Measurements from ENCODE around the gene MLX.
"Not testable (repeated sequence)": the region's sequence is repeated elsewhere in the genome, so short reads cannot be mapped to it uniquely, and the experiment has no call there.

MLX gene

GRCh38 chr17:42553866-42554249, 13.0 kb upstream of the MLX start:
- TF ChIP-seq EZH2phosphoT487 (IDR thresholded peaks at IDR 0.05; ENCODE audit: low read length) = no peak
- TF ChIP-seq CTCF (IDR thresholded peaks at IDR 0.05; ENCODE audit: low read length) = no peak
- no peak for TF ChIP-seq EZH2 (optimal IDR thresholded peaks at IDR 0.05; ENCODE audit: low read depth, low read length)
- peak overlapping the region; percentile 76; the same call in 1 of the 2 replicates for H2AFZ ChIP-seq (ENCODE audit: low read length)
- peak overlapping the region; percentile 66; the same call in 1 of the 2 replicates for H3K9ac ChIP-seq (ENCODE audit: low read length)
- no peaks in the 10 kb centered on the region for H3K9me2 ChIP-seq (replicated peaks; ENCODE audit: insufficient read depth, low read length)
- peak overlapping the region; percentile 83 for H3K4me2 ChIP-seq (ENCODE audit: low read depth, low read length)
- H3F3A ChIP-seq (ENCODE audit: insufficient read depth, low read length) = no peaks in the 10 kb centered on the region
- no peak overlapping the region for H3K27ac ChIP-seq (ENCODE audit: low read length)
- H3K36me3 ChIP-seq (replicated peaks; ENCODE audit: insufficient read depth, low read length) = no peaks in the 10 kb centered on the region
- H3K9me3 ChIP-seq (replicated peaks; ENCODE audit: insufficient read depth, low read length) = no peaks in the 10 kb centered on the region
- H3K79me2 ChIP-seq (ENCODE audit: low read length) = peaks cover 10% of the 10 kb centered on the region
- no peaks in the 10 kb centered on the region for H3K27me3 ChIP-seq (replicated peaks; ENCODE audit: insufficient read depth, low read length)
- H3K4me1 ChIP-seq (ENCODE audit: low read length) = 0 out of 2 replicates have a peak, but pooled peaks cover 3% of the 10 kb centered on the region
- H4K20me1 ChIP-seq (ENCODE audit: insufficient read depth, low read length) = no peaks in the 10 kb centered on the region
- peak overlapping the region; percentile 86 for H3K4me3 ChIP-seq (ENCODE audit: low read length)
- DNase-seq = no peak

- Histone ChIP-seq H3K4me3 (ENCODE audit: low read length) (peak overlapping the region; percentile 86), H3F3A (ENCODE audit: insufficient read depth, low read length) (no peaks in the 10 kb centered on the region), H3K9me3 (replicated peaks; ENCODE audit: insufficient read depth, low read length) (no peaks in the 10 kb centered on the region), H3K9ac (ENCODE audit: low read length) (peak overlapping the region; percentile 66), H4K20me1 (ENCODE audit: insufficient read depth, low read length) (no peaks in the 10 kb centered on the region), H3K4me2 (ENCODE audit: low read depth, low read length) (peak overlapping the region; percentile 83), H3K9me2 (replicated peaks; ENCODE audit: insufficient read depth, low read length) (no peaks in the 10 kb centered on the region), H2AFZ (ENCODE audit: low read length) (peak overlapping the region; percentile 76), H3K4me1 (ENCODE audit: low read length) (no peaks in the 10 kb centered on the region), H3K36me3 (replicated peaks; ENCODE audit: insufficient read depth, low read length) (no peaks in the 10 kb centered on the region), H3K79me2 (ENCODE audit: low read length) (peaks cover 10% of the 10 kb centered on the region), H3K27me3 (replicated peaks; ENCODE audit: insufficient read depth, low read length) (no peaks in the 10 kb centered on the region), H3K27ac (ENCODE audit: low read length) (peak overlapping the region; percentile 6; the same call in 1 of the 2 replicates)
- TF ChIP-seq EZH2 (optimal IDR thresholded peaks at IDR 0.05; ENCODE audit: low read depth, low read length) (no peak), CTCF (IDR thresholded peaks at IDR 0.05; ENCODE audit: low read length) (no peak), EZH2phosphoT487 (IDR thresholded peaks at IDR 0.05; ENCODE audit: low read length) (no peak)
- peak; percentile 79 for DNase-seq
Measured at GRCh38 chr17:42554250-42555121, 12.4 kb upstream of the MLX start.

- H3K36me3 ChIP-seq (replicated peaks; ENCODE audit: insufficient read depth, low read length) = no peaks in the 10 kb centered on the region
Measured at GRCh38 chr17:42555122-42555622, 11.7 kb upstream of the MLX start.

GRCh38 chr17:42555961-42556617, 10.8 kb upstream of the MLX start:
- H4K20me1 ChIP-seq (ENCODE audit: insufficient read depth, low read length); H2AFZ ChIP-seq (ENCODE audit: low read length); H3K79me2 ChIP-seq (ENCODE audit: low read length); H3F3A ChIP-seq (ENCODE audit: insufficient read depth, low read length); H3K4me2 ChIP-seq (ENCODE audit: low read depth, low read length); H3K9me3 ChIP-seq (replicated peaks; ENCODE audit: insufficient read depth, low read length); H3K4me3 ChIP-seq (ENCODE audit: low read length); DNase-seq; H3K36me3 ChIP-seq (replicated peaks; ENCODE audit: insufficient read depth, low read length); H3K9me2 ChIP-seq (replicated peaks; ENCODE audit: insufficient read depth, low read length); H3K27me3 ChIP-seq (replicated peaks; ENCODE audit: insufficient read depth, low read length); H3K9ac ChIP-seq (ENCODE audit: low read length); H3K27ac ChIP-seq (ENCODE audit: low read length); H3K4me1 ChIP-seq (ENCODE audit: low read length): not testable (repeated sequence)

More at GRCh38 chr17:42555122-42555622, 11.7 kb upstream of the MLX start:
- DNase-seq = no peak
- peaks cover 10% of the 10 kb centered on the region for H3K79me2 ChIP-seq (ENCODE audit: low read length)
- H3K9ac ChIP-seq (ENCODE audit: low read length) = peak overlapping the region; percentile 66
- peak overlapping the region; percentile 6; the same call in 1 of the 2 replicates for H3K27ac ChIP-seq (ENCODE audit: low read length)
- peaks cover under 1% of the 10 kb centered on the region; the same call in 1 of the 2 replicates for H3F3A ChIP-seq (ENCODE audit: insufficient read depth, low read length)
- H3K4me1 ChIP-seq (ENCODE audit: low read length) = no peaks in the 10 kb centered on the region
- TF ChIP-seq CTCF (IDR thresholded peaks at IDR 0.05; ENCODE audit: low read length) (no peak), EZH2phosphoT487 (IDR thresholded peaks at IDR 0.05; ENCODE audit: low read length) (no peak), EZH2 (optimal IDR thresholded peaks at IDR 0.05; ENCODE audit: low read depth, low read length) (no peak)
- H3K27me3 ChIP-seq (replicated peaks; ENCODE audit: insufficient read depth, low read length) = no peaks in the 10 kb centered on the region
- peak overlapping the region; percentile 83; the same call in 1 of the 2 replicates for H3K4me2 ChIP-seq (ENCODE audit: low read depth, low read length)
- H3K9me3 ChIP-seq (replicated peaks; ENCODE audit: insufficient read depth, low read length) = no peaks in the 10 kb centered on the region
- no peaks in the 10 kb centered on the region for H4K20me1 ChIP-seq (ENCODE audit: insufficient read depth, low read length)
- peak overlapping the region; percentile 76 for H2AFZ ChIP-seq (ENCODE audit: low read length)
- no peaks in the 10 kb centered on the region for H3K9me2 ChIP-seq (replicated peaks; ENCODE audit: insufficient read depth, low read length)
- peak overlapping the region; percentile 86 for H3K4me3 ChIP-seq (ENCODE audit: low read length)
